ENCODE measurements around the gene CDK2AP2. TPM values are rescaled to one million over a fixed set of nuclear protein-coding genes. Genes with fewer than 3 reads are reported as not detected.

CDK2AP2 gene
- total RNA-seq, 1 donor from 2014 or later = 2.6 TPM

DNA sequence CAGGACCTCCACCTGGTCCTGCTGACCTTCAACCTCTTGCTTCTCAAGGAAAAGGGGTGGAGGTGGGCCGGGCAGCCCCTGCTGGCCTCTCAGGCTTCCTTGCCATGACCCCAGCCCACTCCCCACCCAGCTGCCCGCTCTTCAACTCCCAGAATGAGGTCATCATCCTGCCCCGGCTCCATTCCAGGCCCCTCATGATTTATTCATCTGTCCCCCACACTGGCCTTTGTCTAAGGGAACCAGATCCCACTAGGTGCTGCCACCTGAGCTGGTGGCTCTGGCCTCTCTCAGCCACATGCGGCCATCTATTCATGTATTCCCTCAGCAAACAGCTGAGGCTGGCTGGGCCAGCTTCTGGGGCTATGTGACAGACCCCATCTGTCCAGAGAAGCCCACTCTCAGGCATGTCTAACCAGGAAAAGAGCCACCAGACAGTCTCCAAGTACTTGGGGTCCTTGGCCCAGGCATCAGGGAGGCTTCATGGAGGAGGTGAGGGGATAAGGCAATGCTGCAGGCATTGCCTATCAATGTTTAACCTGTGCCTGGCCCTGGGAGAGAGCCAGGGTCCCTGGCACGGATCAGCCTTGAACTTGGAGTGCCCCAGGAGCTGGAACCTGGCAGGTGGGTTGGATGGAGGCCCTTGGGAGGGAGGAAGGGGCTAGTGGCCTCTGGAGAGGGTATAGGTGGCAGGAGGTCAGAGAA is 17.5 kb upstream of the CDK2AP2 start:
- Histone ChIP-seq H3K4me1 (ENCODE audit: control insufficient read depth in 3 of 3, insufficient read depth in 3 of 3, low read length in 3 of 3) (no peaks in the 10 kb centered on the region), H3K9me3 (ENCODE audit: control insufficient read depth in 3 of 3, low read length in 3 of 3) (no peaks in the 10 kb centered on the region), H3K9ac (ENCODE audit: low read depth in 1 of 3, low read length in 3 of 3) (no peak overlapping the region), H3K4me3 (ENCODE audit: low read length in 3 of 3) (no peak overlapping the region), H3K36me3 (ENCODE audit: control insufficient read depth in 3 of 3, insufficient read depth in 3 of 3, low read length in 3 of 3) (no peaks in the 10 kb centered on the region), H3K27me3 (ENCODE audit: control insufficient read depth in 3 of 3, insufficient read depth in 3 of 3, low read length in 3 of 3) (peaks cover 0 to 22% (median 16%) of the 10 kb centered on the region in 3 donors), H3K27ac (ENCODE audit: low read depth, low read length) (no peak overlapping the region)

DNA sequence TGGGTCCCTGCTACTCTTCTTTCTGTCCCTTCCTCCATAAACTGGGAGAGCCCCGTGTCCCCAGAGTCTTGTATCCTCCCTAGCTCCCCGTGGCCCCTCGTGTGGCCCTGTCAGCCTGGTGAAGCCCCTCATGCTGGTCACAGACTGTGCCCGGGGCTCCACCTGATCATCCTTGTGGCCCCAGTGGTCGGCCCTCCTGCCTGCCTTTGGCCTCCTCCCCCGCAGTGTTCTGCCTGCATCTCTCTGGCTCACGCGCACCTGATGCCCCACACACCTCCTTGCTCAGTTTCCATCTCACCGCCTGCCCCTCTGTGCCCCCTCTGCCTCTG is 16.5 kb upstream of the CDK2AP2 start:
- no peak overlapping the region for H3K4me3 ChIP-seq (ENCODE audit: low read length in 3 of 3)
- H3K9ac ChIP-seq (ENCODE audit: low read depth in 1 of 3, low read length in 3 of 3) = no peak overlapping the region
- H3K4me1 ChIP-seq (ENCODE audit: control insufficient read depth in 3 of 3, insufficient read depth in 3 of 3, low read length in 3 of 3) = no peaks in the 10 kb centered on the region
- peaks cover 0 to 18% (median 15%) of the 10 kb centered on the region in 3 donors for H3K27me3 ChIP-seq (ENCODE audit: control insufficient read depth in 3 of 3, insufficient read depth in 3 of 3, low read length in 3 of 3)
- H3K27ac ChIP-seq (ENCODE audit: low read depth, low read length) = no peak overlapping the region
- no peaks in the 10 kb centered on the region for H3K36me3 ChIP-seq (ENCODE audit: control insufficient read depth in 3 of 3, insufficient read depth in 3 of 3, low read length in 3 of 3)
- H3K9me3 ChIP-seq (ENCODE audit: control insufficient read depth in 3 of 3, low read length in 3 of 3) = no peaks in the 10 kb centered on the region

DNA sequence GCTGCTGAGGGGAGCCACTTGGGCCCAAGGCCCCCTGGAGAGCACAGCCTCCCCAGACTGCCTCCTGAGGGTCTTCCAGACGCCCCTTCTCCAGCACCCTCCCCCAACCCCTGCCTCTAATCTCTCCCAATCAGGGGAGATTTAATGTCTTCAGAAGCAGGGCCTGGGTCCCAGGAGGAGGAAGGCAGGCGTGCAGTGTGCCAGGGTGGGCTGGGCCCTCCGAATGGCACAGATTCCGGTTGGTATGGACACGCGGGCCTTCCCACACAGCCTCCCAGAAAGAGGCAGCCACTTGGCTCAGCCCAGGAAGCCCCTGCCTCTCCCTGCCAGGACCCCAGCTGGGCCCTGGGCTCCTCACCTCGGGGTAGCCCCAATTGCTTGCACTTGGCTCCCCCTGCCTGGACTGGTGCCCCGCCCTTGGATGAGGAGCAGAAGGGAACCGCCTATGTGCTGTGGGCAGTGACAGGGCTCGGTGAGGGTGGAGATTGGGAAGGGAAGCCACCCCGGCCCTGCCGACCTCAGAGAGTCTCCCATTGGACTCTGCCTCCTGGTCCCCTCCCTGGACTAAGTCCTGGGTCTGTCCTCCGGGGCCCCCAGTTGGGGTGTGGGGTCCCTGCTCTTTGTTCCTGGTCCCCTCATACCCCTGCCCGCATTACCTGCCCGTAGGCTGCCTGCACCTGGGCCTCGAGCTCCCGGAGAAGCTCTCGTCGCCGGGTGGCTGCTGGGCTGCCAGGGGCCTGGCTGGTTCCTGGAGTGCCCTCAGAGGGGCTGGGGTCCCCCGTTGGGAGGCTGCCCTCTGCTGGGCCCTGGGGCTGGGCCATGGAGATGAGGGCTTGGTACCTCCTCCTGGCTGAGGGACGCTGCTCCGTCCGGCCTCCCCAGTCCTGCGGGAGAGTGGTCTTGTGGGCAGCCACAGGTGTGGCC is 15.9 kb upstream of the CDK2AP2 start:
- Histone ChIP-seq H3K36me3 (ENCODE audit: control insufficient read depth in 3 of 3, insufficient read depth in 3 of 3, low read length in 3 of 3) (no peaks in the 10 kb centered on the region), H3K27me3 (ENCODE audit: control insufficient read depth in 3 of 3, insufficient read depth in 3 of 3, low read length in 3 of 3) (peaks cover 0 to 18% (median 14%) of the 10 kb centered on the region in 3 donors), H3K9me3 (ENCODE audit: control insufficient read depth in 3 of 3, low read length in 3 of 3) (no peaks in the 10 kb centered on the region), H3K27ac (ENCODE audit: low read depth, low read length) (no peak overlapping the region), H3K4me3 (ENCODE audit: low read length in 3 of 3) (no peak overlapping the region), H3K4me1 (ENCODE audit: control insufficient read depth in 3 of 3, insufficient read depth in 3 of 3, low read length in 3 of 3) (no peaks in the 10 kb centered on the region), H3K9ac (ENCODE audit: low read depth in 1 of 3, low read length in 3 of 3) (no peak overlapping the region)

DNA sequence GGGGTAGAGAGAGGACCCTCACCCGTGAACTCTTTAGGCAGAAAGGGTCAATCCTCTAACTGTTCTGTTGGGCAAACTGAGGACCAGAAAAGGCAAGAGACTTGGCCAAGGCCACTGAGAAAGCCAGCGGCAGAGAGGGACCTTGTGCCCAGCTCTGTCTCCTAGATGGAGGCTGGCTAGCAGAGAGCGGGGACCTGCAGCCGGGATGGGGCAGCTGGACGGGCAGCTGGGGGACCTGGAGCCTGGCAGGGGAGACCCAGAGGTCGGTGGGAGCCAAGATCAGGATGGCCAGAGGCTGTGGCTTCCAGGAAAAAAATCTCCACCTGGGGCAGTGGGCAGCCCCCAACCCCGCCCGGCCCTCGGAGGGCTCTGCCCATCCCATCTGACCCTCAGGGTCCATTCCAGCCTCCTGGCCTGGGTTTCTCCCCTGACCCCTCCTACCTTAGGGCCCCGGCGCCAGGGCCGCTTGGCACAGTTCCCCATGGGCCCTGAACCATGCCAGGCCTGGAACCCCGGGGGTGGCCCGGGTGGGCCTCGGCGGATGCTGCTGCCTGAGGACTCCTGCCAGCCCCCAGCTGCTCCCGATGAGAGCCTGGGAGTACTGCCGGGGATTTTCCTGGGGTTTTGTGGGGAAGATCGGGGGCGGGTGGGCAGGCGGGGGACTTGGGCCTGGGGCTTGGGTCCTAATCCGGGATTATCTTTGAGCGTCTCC is 15.0 kb upstream of the CDK2AP2 start, which contains the start of gene CABP2:
Gene CABP2 (minus strand): TSS at position 603 of the 712 bp plus-strand sequence. CDS start 120 bp downstream, at position 483.
- Histone ChIP-seq H3K4me3 (ENCODE audit: low read length in 3 of 3) (no peak within 1 kb of the TSS), H3K9ac (ENCODE audit: low read depth in 1 of 3, low read length in 3 of 3) (no peak within 1 kb of the TSS), H3K27ac (ENCODE audit: low read depth, low read length) (no peak within 1 kb of the TSS), H3K36me3 (ENCODE audit: control insufficient read depth in 3 of 3, insufficient read depth in 3 of 3, low read length in 3 of 3) (no peaks in the 10 kb centered on the region), H3K9me3 (ENCODE audit: control insufficient read depth in 3 of 3, low read length in 3 of 3) (no peaks in the 10 kb centered on the region), H3K27me3 (ENCODE audit: control insufficient read depth in 3 of 3, insufficient read depth in 3 of 3, low read length in 3 of 3) (peaks cover 0 to 18% (median 14%) of the 10 kb centered on the region in 3 donors), H3K4me1 (ENCODE audit: control insufficient read depth in 3 of 3, insufficient read depth in 3 of 3, low read length in 3 of 3) (no peaks in the 10 kb centered on the region)

DNA sequence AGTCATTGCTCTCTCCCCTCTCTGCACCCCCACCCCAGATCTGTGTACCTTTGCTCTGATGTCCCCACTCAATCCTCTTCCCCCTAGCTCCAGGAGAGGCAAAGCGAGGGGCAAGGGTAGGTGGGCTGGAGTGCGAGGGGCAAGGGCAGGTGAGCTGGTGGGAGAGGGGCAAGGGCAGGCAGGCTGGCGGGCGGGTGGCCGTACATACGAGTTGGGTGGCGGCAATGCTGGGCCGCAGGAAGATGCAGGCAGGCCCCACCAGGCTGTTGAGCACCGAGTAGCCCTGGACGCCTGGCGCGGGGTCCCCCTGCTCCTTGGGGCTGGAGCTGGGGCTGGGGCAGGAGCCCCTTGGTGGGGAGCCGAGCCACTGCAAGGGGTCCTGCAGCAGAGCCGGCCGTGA is 14.4 kb upstream of the CDK2AP2 start:
- H3K9me3 ChIP-seq (ENCODE audit: control insufficient read depth in 3 of 3, low read length in 3 of 3) = no peaks in the 10 kb centered on the region

DNA sequence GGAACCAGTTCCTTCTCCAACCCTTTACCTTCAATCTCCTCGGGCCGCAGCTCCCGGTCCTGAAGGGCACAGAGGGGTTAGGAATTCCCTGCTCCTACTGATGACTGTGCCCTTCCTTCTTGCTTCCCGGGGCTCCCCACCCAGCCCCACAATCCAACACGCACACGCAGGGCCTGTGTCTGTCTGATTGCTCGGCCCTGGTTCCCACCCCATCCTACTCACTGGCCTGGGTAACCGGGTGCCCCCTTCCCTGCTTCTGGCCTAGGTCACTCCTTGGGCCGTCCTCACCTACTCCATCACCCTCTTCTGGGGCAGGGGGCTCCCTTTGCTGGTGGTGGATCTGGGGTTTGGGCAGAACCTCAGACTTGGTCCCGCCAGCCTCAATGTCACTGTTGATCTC is 14.0 kb upstream of the CDK2AP2 start:
- Histone ChIP-seq H3K9me3 (ENCODE audit: control insufficient read depth in 3 of 3, low read length in 3 of 3) (no peaks in the 10 kb centered on the region), H3K36me3 (ENCODE audit: control insufficient read depth in 3 of 3, insufficient read depth in 3 of 3, low read length in 3 of 3) (no peaks in the 10 kb centered on the region), H3K9ac (ENCODE audit: low read depth in 1 of 3, low read length in 3 of 3) (no peak overlapping the region), H3K4me1 (ENCODE audit: control insufficient read depth in 3 of 3, insufficient read depth in 3 of 3, low read length in 3 of 3) (no peaks in the 10 kb centered on the region), H3K27ac (ENCODE audit: low read depth, low read length) (no peak overlapping the region), H3K27me3 (ENCODE audit: control insufficient read depth in 3 of 3, insufficient read depth in 3 of 3, low read length in 3 of 3) (peaks cover 0 to 20% (median 14%) of the 10 kb centered on the region in 3 donors), H3K4me3 (ENCODE audit: low read length in 3 of 3) (no peak overlapping the region)

More for the DNA sequence above, 14.4 kb upstream of the CDK2AP2 start:
- H3K4me3 ChIP-seq (ENCODE audit: low read length in 3 of 3) = no peak overlapping the region
- H3K27me3 ChIP-seq (ENCODE audit: control insufficient read depth in 3 of 3, insufficient read depth in 3 of 3, low read length in 3 of 3) = peaks cover 0 to 18% (median 14%) of the 10 kb centered on the region in 3 donors
- H3K4me1 ChIP-seq (ENCODE audit: control insufficient read depth in 3 of 3, insufficient read depth in 3 of 3, low read length in 3 of 3) = no peaks in the 10 kb centered on the region
- no peaks in the 10 kb centered on the region for H3K36me3 ChIP-seq (ENCODE audit: control insufficient read depth in 3 of 3, insufficient read depth in 3 of 3, low read length in 3 of 3)
- H3K27ac ChIP-seq (ENCODE audit: low read depth, low read length) = no peak overlapping the region
- H3K9ac ChIP-seq (ENCODE audit: low read depth in 1 of 3, low read length in 3 of 3) = no peak overlapping the region

DNA sequence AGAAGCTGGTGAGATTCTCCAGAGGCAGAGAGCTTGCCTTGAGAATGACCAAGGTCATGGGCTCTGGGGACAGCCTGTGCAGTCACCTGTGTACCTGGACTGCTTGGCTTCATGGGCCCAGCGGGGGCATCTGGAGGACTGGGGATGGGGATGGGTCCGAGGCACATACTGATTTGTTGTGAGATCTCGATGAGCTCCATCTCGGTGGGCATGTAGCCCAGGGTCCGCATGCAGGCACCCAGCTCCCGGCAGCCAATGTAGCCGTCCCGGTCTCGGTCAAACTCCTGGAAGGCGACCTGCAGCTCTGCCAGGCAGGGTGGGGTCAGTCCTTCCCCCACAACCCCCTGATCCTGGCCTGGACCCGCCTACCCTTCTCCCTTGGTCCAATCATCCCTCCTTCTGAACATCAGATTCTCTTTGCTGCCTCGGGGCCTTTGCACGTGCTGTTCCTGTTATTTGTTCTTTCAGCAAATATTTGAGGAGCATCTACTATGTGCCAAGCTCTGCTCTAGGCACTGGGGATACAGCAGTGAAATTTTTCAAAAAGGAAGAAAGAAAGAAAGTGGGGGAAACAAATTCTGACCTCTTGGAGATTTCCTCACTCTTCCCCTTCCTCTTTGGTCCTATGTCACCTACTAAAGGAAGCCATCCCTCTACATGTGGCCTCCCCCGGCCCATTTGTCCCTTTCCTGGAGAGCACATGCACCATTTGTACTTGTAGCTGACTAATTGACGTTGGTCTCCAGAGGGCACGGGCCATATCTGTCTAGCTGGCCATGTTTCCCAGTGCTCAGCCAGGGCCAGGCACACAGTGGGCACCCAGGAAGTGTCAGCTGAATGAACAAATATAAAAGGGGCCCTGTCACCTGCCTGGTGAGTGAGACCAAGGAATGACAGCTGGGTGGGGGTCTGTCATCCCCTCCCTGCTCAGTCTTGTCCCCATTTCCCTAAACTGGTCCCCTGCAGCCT is 13.2 kb upstream of the CDK2AP2 start:
- no peak overlapping the region for H3K9ac ChIP-seq (ENCODE audit: low read depth in 1 of 3, low read length in 3 of 3)
- no peak overlapping the region for H3K4me3 ChIP-seq (ENCODE audit: low read length in 3 of 3)
- no peak overlapping the region for H3K27ac ChIP-seq (ENCODE audit: low read depth, low read length)
- H3K4me1 ChIP-seq (ENCODE audit: control insufficient read depth in 3 of 3, insufficient read depth in 3 of 3, low read length in 3 of 3) = no peaks in the 10 kb centered on the region
- peaks cover 0 to 14% (median 14%) of the 10 kb centered on the region in 3 donors for H3K27me3 ChIP-seq (ENCODE audit: control insufficient read depth in 3 of 3, insufficient read depth in 3 of 3, low read length in 3 of 3)
- H3K36me3 ChIP-seq (ENCODE audit: control insufficient read depth in 3 of 3, insufficient read depth in 3 of 3, low read length in 3 of 3) = no peaks in the 10 kb centered on the region
- no peaks in the 10 kb centered on the region for H3K9me3 ChIP-seq (ENCODE audit: control insufficient read depth in 3 of 3, low read length in 3 of 3)

DNA sequence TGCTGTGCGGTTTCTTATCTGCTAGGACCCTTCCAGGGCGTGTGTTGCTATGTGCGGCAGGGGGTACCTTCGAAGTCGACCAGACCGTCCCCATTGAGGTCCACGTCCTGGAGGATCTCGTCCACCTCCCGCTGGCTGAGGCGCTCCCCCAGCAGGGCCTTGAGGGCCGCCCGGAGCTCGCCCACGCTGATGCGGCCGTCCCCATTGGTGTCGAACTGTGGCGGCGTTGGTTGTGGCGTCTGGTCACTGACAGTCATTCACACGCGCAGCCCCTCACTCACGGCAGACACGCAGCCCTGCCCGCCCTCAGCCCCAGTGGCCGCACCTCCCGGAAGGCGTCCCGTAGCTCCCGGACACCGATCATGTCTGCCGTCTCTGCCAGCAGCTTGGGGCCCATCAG is 11.8 kb upstream of the CDK2AP2 start:
- Histone ChIP-seq H3K27ac (ENCODE audit: low read depth, low read length) (no peak overlapping the region), H3K27me3 (ENCODE audit: control insufficient read depth in 3 of 3, insufficient read depth in 3 of 3, low read length in 3 of 3) (peaks cover 0 to 14% (median 12%) of the 10 kb centered on the region in 3 donors), H3K36me3 (ENCODE audit: control insufficient read depth in 3 of 3, insufficient read depth in 3 of 3, low read length in 3 of 3) (no peaks in the 10 kb centered on the region), H3K9ac (ENCODE audit: low read depth in 1 of 3, low read length in 3 of 3) (no peak overlapping the region), H3K9me3 (ENCODE audit: control insufficient read depth in 3 of 3, low read length in 3 of 3) (no peaks in the 10 kb centered on the region), H3K4me1 (ENCODE audit: control insufficient read depth in 3 of 3, insufficient read depth in 3 of 3, low read length in 3 of 3) (no peaks in the 10 kb centered on the region), H3K4me3 (ENCODE audit: low read length in 3 of 3) (no peak overlapping the region)
